VCaP (cell line): ENCODE results near the gene R3HDM4.
A peak's percentile ranks its signal among the peaks of the same experiment; 100 is the strongest.

Experiments
- H3K27ac ChIP-seq: fragments of 450-650 bp; 2 replicates; pipeline ENCODE4 v1.5.1; 2017
- CTCF ChIP-seq: fragments of 450-650 bp; conservative IDR thresholded peaks from 2 replicates; pipeline ENCODE4 v1.5.1; 2017; ENCODE audit warnings: mild to moderate bottlenecking, moderate library complexity

R3HDM4 gene

GRCh38 chr19:938233-938923, 25.4 kb upstream of the R3HDM4 start:
- no peak for TF ChIP-seq CTCF
- no peak overlapping the region for H3K27ac ChIP-seq

GRCh38 chr19:937259-937694, 24.3 kb upstream of the R3HDM4 start:
- TF ChIP-seq CTCF, result no peak
- no peak overlapping the region for H3K27ac ChIP-seq

- H3K27ac ChIP-seq, result peak overlapping the region; percentile 87
- no peak for TF ChIP-seq CTCF
These were observed 23.1 kb upstream of the R3HDM4 start for GRCh38 chr19:936175-936546.

GRCh38 chr19:934865-935479, 22.0 kb upstream of the R3HDM4 start:
- no peak for TF ChIP-seq CTCF
- peak overlapping the region; percentile 87 for H3K27ac ChIP-seq

- no peak for TF ChIP-seq CTCF
- H3K27ac ChIP-seq, result peak overlapping the region; percentile 87
These were observed 21.3 kb upstream of the R3HDM4 start for GRCh38 chr19:934197-934840.

GRCh38 chr19:933553-933882, 20.5 kb upstream of the R3HDM4 start:
- peak overlapping the region; percentile 87 for H3K27ac ChIP-seq
- no peak for TF ChIP-seq CTCF

GRCh38 chr19:932648-933552, 19.9 kb upstream of the R3HDM4 start:
- H3K27ac ChIP-seq, result peak overlapping the region; percentile 87
- no peak for TF ChIP-seq CTCF
